CD4-positive, CD25-positive, alpha-beta regulatory T cell (primary cell): Measurements from ENCODE around the gene S1PR4. TPM values are rescaled to one million over a fixed set of nuclear protein-coding genes. Genes with fewer than 3 reads are reported as not detected.
A peak's percentile ranks its signal among the peaks of the same experiment; 100 is the strongest.
"Not testable (repeated sequence)": the region's sequence is repeated elsewhere in the genome, so short reads cannot be mapped to it uniquely, and the experiment has no call there.

Source experiments
- ATAC-seq, 2 donors: fragments of 150-1000 bp; cut with Tn5 transposase; one replicate each; pipeline ENCODE4 v1.10.0; 2021; ENCODE audit warnings: low read depth in 2 of 2, moderate number of reproducible peaks in 2 of 2, moderate library complexity in 1 of 2
- DNase-seq, 3 donors: peaks; one replicate each; pipeline versions ENCODE4 v3.0.0 to v3.0.0-alpha.2; 2012 to 2022; ENCODE audit warnings: mixed read lengths in 1 of 3
- H3K27ac ChIP-seq: one replicate; pipeline ENCODE4 v1.7.0; 2013; ENCODE audit warnings: mild to moderate bottlenecking, low read length; ENCODE audit not compliant: insufficient read depth, poor library complexity, severe bottlenecking
- H3K27me3 ChIP-seq: one replicate; pipeline ENCODE4 v1.7.0; 2013; ENCODE audit warnings: low read length; ENCODE audit not compliant: control insufficient read depth, insufficient read depth
- H3K36me3 ChIP-seq: one replicate; pipeline ENCODE4 v1.7.0; 2013; ENCODE audit warnings: mild to moderate bottlenecking, low read length, moderate library complexity; ENCODE audit not compliant: control insufficient read depth, insufficient read depth
- H3K4me1 ChIP-seq: 2 replicates; pipeline ENCODE4 v1.7.0; 2013; ENCODE audit warnings: mild to moderate bottlenecking, low read length; ENCODE audit not compliant: insufficient read depth, control insufficient read depth, poor library complexity, severe bottlenecking
- H3K4me3 ChIP-seq: one replicate; pipeline ENCODE4 v1.7.0; 2013; ENCODE audit warnings: low read depth, mild to moderate bottlenecking, low read length, moderate library complexity
- H3K9me3 ChIP-seq, 2 experiments: 1 replicate in 1 of 2; 2 replicates in 1 of 2; pipeline ENCODE4 v1.7.0; 2013; ENCODE audit warnings: low read length in 2 of 2, mild to moderate bottlenecking in 1 of 2, moderate library complexity in 1 of 2; ENCODE audit not compliant: control insufficient read depth in 2 of 2
- H3K27ac Mint-ChIP-seq, 3 donors: one replicate each; pipeline ENCODE4 v1.8.0; 2020 to 2022; ENCODE audit warnings: mild to moderate bottlenecking in 3 of 3, mixed read lengths in 3 of 3, moderate library complexity in 2 of 3
- H3K27me3 Mint-ChIP-seq: one replicate; pipeline ENCODE4 v1.8.0; 2022; ENCODE audit warnings: mild to moderate bottlenecking, mixed read lengths
- H3K36me3 Mint-ChIP-seq: one replicate; pipeline ENCODE4 v1.8.0; 2020; ENCODE audit warnings: mixed read lengths
- H3K4me1 Mint-ChIP-seq, 4 donors: one replicate each; pipeline ENCODE4 v1.8.0; 2020 to 2022; ENCODE audit warnings: mixed read lengths in 4 of 4, mild to moderate bottlenecking in 1 of 4
- H3K4me3 Mint-ChIP-seq, 4 donors: one replicate each; pipeline ENCODE4 v1.8.0; 2020 to 2022; ENCODE audit warnings: mild to moderate bottlenecking in 4 of 4, mixed read lengths in 4 of 4, moderate library complexity in 3 of 4
- H3K9me3 Mint-ChIP-seq, 7 donors: one replicate each; pipeline ENCODE4 v1.8.0; 2020 to 2022; ENCODE audit warnings: mixed read lengths in 7 of 7, mild to moderate bottlenecking in 3 of 7, moderate library complexity in 2 of 7
- polyA plus RNA-seq, 4 donors: library from polyadenylated mRNA; unstranded; fragments of 300-500 nt; fragmentation: Illumina TruSeq; gene quantifications; one replicate each; pipeline ENCODE4 v1.2.3, GENCODE V29; 2021
- total RNA-seq: library from RNA; stranded (reverse); gene quantifications from one replicate; pipeline ENCODE4 v1.2.3, GENCODE V29; 2022

S1PR4 gene
- total and polyA plus RNA-seq, 5 donors from 2014 or later, result 159 to 902 (median 715) TPM

GRCh38 chr19:3153286-3154230 lies 25.0 kb upstream of the S1PR4 start:
- H3K36me3 ChIP-seq, result peaks cover 5% of the 10 kb centered on the region
- Mint-ChIP-seq H3K9me3 (peaks cover 0 to under 1% (median 0%) of the 10 kb centered on the region in 7 donors), H3K36me3 (no peaks in the 10 kb centered on the region), H3K27ac (no peak overlapping the region), H3K4me3 (no peak overlapping the region), H3K27me3 (no peaks in the 10 kb centered on the region), H3K4me1 (peaks cover 0 to 13% (median 9%) of the 10 kb centered on the region in 4 donors)
- no peak overlapping the region for H3K4me3 ChIP-seq
- DNase-seq, result no peak
- no peaks in the 10 kb centered on the region for H3K9me3 ChIP-seq
- no peaks in the 10 kb centered on the region for H3K27me3 ChIP-seq
- no peak for ATAC-seq
- H3K4me1 ChIP-seq, result peaks cover 20% of the 10 kb centered on the region
- no peak overlapping the region for H3K27ac ChIP-seq

- peak overlapping the region in 1 of 3 donors; percentile 84 for H3K27ac Mint-ChIP-seq
- ATAC-seq, H3K27me3 Mint-ChIP-seq, H3K36me3 ChIP-seq, H3K9me3 Mint-ChIP-seq, DNase-seq, H3K36me3 Mint-ChIP-seq, H3K27me3 ChIP-seq, H3K9me3 ChIP-seq: not testable (repeated sequence)
- H3K27ac ChIP-seq, result peak overlapping the region; percentile 69
- peak overlapping the region; percentile 64 for H3K4me3 ChIP-seq
- H3K4me1 ChIP-seq, result peaks cover 20% of the 10 kb centered on the region
- H3K4me3 Mint-ChIP-seq, result peak overlapping the region in 2 of 4 donors; percentile 73 to 78
- H3K4me1 Mint-ChIP-seq, result peaks cover 0 to 13% (median 9%) of the 10 kb centered on the region in 4 donors
These were observed 24.1 kb upstream of the S1PR4 start for GRCh38 chr19:3154447-3154846.

- peak overlapping the region; percentile 45 to 78 (median 70) for H3K4me3 Mint-ChIP-seq
- Histone ChIP-seq H3K4me1 (peaks cover 20% of the 10 kb centered on the region), H3K9me3 (no peaks in the 10 kb centered on the region), H3K27ac (peak overlapping the region; percentile 69), H3K4me3 (peak overlapping the region; percentile 64), H3K27me3 (no peaks in the 10 kb centered on the region), H3K36me3 (peaks cover 3% of the 10 kb centered on the region)
- no peaks in the 10 kb centered on the region for H3K27me3 Mint-ChIP-seq
- peak; percentile 84 to 87 for ATAC-seq
- DNase-seq, result peak; percentile 55 to 91 (median 64)
- H3K4me1 Mint-ChIP-seq, result peaks cover 0 to 13% (median 9%) of the 10 kb centered on the region in 4 donors
- peak overlapping the region in 2 of 3 donors; percentile 60 to 84 for H3K27ac Mint-ChIP-seq
- peaks cover 0 to 3% (median 0%) of the 10 kb centered on the region in 7 donors for H3K9me3 Mint-ChIP-seq
- peaks cover 1% of the 10 kb centered on the region for H3K36me3 Mint-ChIP-seq
These were observed 23.4 kb upstream of the S1PR4 start for GRCh38 chr19:3154957-3155736.

- no peak for ATAC-seq
- Mint-ChIP-seq H3K27me3 (no peaks in the 10 kb centered on the region), H3K9me3 (peaks cover 0 to 3% (median 0%) of the 10 kb centered on the region in 7 donors), H3K27ac (peak overlapping the region in 1 of 3 donors; percentile 62), H3K4me3 (peak overlapping the region in 1 of 4 donors; percentile 58), H3K4me1 (peaks cover 0 to 14% (median 12%) of the 10 kb centered on the region in 4 donors), H3K36me3 (peaks cover 7% of the 10 kb centered on the region)
- H3K36me3 ChIP-seq, result peaks cover 3% of the 10 kb centered on the region
- no peak for DNase-seq
- H3K9me3 ChIP-seq, result no peaks in the 10 kb centered on the region
- H3K27me3 ChIP-seq, result no peaks in the 10 kb centered on the region
- H3K27ac ChIP-seq, result no peak overlapping the region
- H3K4me3 ChIP-seq, result no peak overlapping the region
- H3K4me1 ChIP-seq, result peaks cover 20% of the 10 kb centered on the region
These were observed 21.3 kb upstream of the S1PR4 start for GRCh38 chr19:3157096-3157845.

GRCh38 chr19:3159565-3159964 lies 19.0 kb upstream of the S1PR4 start:
- Mint-ChIP-seq H3K4me1 (peaks cover 0 to 26% (median 22%) of the 10 kb centered on the region in 4 donors), H3K9me3 (peaks cover 0 to 3% (median 0%) of the 10 kb centered on the region in 7 donors), H3K4me3 (no peak overlapping the region), H3K27ac (peak overlapping the region in 2 of 3 donors; percentile 1 to 17), H3K36me3 (peaks cover 7% of the 10 kb centered on the region), H3K27me3 (no peaks in the 10 kb centered on the region)
- Histone ChIP-seq H3K4me1 (peaks cover 29% of the 10 kb centered on the region), H3K4me3 (no peak overlapping the region), H3K36me3 (peaks cover 3% of the 10 kb centered on the region), H3K27me3 (no peaks in the 10 kb centered on the region), H3K9me3 (no peaks in the 10 kb centered on the region), H3K27ac (no peak overlapping the region)
- no peak for DNase-seq
- no peak for ATAC-seq

GRCh38 chr19:3160219-3160618 lies 18.4 kb upstream of the S1PR4 start:
- Mint-ChIP-seq H3K27ac (peak overlapping the region; percentile 1 to 49 (median 37)), H3K4me3 (no peak overlapping the region), H3K27me3 (no peaks in the 10 kb centered on the region), H3K36me3 (peaks cover 7% of the 10 kb centered on the region), H3K4me1 (peaks cover 0 to 29% (median 23%) of the 10 kb centered on the region in 4 donors), H3K9me3 (peaks cover 0 to 3% (median 0%) of the 10 kb centered on the region in 7 donors)
- Histone ChIP-seq H3K4me3 (no peak overlapping the region), H3K27ac (no peak overlapping the region), H3K36me3 (peaks cover 3% of the 10 kb centered on the region), H3K27me3 (no peaks in the 10 kb centered on the region), H3K4me1 (peaks cover 23% of the 10 kb centered on the region), H3K9me3 (no peaks in the 10 kb centered on the region)
- no peak for ATAC-seq
- no peak for DNase-seq

- Mint-ChIP-seq H3K4me3 (no peak overlapping the region), H3K27ac (no peak overlapping the region), H3K27me3 (no peaks in the 10 kb centered on the region), H3K4me1 (peaks cover 0 to 35% (median 22%) of the 10 kb centered on the region in 4 donors), H3K36me3 (peaks cover 7% of the 10 kb centered on the region), H3K9me3 (peaks cover 0 to 3% (median 0%) of the 10 kb centered on the region in 7 donors)
- no peak for DNase-seq
- no peak for ATAC-seq
- Histone ChIP-seq H3K4me1 (peaks cover 15% of the 10 kb centered on the region), H3K9me3 (no peaks in the 10 kb centered on the region), H3K27ac (no peak overlapping the region), H3K4me3 (no peak overlapping the region), H3K27me3 (no peaks in the 10 kb centered on the region), H3K36me3 (peaks cover 3% of the 10 kb centered on the region)
These were observed 17.1 kb upstream of the S1PR4 start for GRCh38 chr19:3161453-3161852.
